ENCODE measurements around the gene ATF7.

The ATF7 gene

DNA sequence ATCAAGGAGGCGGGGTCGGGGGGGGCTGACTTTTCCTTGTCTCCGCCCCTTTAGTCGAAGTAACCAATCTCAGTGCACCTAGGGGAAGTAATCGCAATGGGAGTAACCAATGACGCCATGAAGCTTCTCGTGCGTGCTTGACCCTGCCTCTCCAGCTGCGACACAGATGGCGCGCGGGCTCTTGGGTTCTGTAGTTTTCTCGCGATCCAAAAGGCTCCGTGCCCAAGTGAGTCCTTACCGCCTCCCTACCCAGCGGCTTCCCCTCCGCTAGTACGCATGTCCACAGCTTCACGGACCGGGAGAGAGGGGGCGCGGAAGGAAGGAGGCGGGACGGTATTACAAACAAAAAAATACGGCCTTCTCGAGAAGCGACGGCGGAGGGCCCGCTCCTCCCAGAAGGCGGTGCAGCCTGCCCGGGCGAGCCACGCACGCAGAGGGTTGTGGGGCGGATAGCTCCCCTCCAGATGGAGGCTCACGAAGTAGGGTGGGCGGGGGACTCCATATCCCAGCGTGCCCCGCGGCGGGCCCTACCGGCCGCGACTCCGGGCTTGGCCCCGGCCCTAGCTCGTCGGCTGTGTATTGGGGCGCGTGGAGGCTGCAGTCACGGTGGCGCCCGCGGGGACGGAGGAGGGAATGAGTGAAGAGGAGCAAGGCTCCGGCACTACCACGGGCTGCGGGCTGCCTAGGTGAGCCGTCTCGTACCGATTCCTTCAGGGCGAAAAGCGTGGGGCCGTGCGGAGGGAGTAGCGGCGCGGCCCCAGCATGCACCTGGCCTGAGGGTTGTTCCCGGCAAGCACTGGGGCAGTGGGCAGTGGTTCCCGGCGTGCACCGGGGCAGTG is 125.2 kb downstream of the ATF7 start, which contains the start of gene TARBP2:
TSS of gene TARBP2 (plus strand) at position 508 of the 839 bp plus-strand sequence. CDS start at position 634, 126 bp downstream.
- DNase-seq (ENCODE audit: low read depth): peak; percentile 100

DNA sequence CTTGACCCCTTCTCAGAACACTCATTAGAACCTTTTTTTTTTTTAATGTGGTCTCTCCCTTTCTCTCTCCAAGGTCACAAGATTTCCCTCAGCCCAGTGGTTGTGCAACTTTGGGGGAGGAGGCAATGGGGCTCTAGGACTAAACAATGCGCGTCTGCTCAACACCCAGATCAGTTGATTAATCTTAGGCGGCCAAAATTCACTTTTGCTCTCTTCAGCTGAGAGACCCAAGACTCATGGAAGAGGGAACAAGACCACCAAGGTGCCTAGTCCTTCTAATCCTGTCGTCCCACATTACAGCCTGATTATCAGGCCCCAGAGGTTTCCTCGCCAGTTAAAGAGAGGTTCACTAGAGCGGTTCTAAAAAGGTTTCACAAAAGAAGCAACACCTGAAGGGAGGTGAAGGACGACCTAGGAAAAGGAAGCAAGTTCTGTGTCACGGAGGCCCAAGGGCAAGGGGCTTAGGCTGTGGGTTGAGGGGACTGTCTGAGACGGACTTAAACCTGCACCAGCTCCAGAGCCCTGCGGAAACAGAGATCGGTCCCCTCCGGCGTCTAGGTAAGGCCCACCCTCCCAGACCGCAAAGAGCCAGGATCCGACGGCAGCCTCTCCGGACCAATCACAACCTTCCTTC is 125.9 kb downstream of the ATF7 start:
- peak; percentile 95 for DNase-seq (ENCODE audit: low read depth)

DNA sequence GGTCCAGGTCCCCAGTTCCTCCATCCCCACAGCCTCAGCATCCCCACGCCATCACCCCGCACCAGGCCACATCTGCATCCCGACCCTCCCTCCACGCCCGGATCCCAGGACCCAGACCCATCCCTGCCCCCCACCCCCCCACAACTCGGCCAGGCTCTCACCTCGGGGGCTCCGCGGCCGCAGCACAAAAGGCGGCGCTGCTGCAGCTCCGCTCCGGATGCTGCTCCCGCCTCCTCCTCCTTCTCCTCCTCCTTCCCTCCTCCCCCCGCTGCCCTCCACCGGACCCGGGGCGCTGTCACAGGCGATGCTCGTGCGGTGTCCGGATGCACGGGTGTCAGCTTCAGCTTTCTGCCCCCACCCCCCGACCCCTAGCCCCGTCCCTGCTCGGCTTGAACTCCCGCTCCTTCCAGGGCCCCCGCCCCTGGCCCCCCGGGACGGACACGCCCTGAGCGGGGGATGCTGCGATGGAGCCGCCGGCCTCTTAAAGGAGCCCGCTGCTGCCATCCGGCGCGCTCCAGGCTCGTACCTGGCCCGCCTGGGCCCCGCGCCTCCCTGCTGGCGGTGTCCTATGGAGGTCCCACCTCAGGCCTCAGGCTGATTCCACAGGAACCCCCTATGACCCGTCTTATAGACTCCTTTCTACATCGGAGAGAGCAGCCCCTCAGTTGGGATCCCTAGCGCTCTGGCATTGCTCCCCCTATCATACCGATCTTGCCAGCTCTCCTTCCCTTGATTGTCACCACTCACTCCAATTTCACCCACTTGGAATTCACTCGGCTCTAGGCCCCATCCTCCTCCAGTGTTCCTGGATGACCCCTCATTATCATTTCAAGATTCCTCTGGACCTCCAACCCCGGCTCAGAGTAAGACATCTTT is 126.7 kb downstream of the ATF7 start, which contains the start of gene MAP3K12:
TSS of gene MAP3K12 (minus strand) at position 193 of the 876 bp plus-strand sequence. CDS start 12,067 bp downstream, outside the sequence.
- DNase-seq (ENCODE audit: low read depth): peak; percentile 63

DNA sequence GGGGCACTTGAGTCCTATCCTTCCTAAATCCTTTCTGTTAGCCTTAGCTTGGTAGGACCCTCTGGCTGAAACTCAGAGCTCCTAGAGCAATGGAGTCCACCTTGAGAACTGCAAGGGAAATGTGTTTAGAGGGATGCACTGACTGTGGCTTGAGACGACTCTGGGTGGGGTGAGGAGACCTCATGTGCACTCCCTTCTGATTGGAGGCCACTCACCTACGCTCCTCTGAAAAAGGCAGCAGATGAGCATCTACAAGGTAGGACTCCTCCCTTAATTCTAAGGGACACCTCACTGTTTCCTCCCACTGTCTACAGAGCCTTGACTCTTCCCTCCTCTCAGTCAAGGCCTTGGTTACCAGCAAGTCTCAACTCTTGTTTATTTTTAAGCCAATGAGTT is 127.9 kb downstream of the ATF7 start:
- DNase-seq (ENCODE audit: low read depth): no peak

DNA sequence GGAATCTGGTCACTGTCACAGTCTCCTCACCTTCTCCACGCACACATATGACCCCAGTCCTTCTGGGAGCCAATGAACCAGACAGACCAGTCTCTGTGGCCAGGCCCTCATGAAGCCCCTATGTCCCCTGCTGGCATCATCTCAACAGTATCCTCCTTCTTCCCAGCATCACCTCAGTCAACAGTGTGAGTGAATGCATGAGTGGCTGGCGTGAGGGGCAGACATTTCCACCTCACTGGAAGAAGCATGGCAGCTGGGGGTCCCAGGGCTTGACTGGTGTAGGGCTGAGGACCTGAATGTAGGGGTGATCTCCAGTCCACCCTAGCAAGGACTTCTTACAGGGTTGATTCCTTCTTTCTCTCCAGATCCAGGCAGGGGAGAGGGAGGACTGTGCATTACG is 128.7 kb downstream of the ATF7 start:
- DNase-seq (ENCODE audit: low read depth): no peak

DNA sequence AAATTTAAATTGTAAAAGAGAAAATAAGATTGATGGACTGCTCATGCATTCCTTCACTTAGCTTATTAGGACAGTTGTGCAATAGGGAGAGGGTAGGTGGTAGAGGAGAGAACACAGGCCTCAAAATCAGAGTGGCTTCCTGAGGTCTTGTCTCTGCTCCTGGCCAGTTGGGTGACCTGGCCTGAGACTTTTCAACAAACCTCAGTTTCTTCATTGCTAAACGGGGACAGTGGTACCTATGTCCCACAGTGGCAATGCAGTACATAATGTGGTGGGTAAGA is 129.5 kb downstream of the ATF7 start:
- DNase-seq (ENCODE audit: low read depth): peak; percentile 63

DNA sequence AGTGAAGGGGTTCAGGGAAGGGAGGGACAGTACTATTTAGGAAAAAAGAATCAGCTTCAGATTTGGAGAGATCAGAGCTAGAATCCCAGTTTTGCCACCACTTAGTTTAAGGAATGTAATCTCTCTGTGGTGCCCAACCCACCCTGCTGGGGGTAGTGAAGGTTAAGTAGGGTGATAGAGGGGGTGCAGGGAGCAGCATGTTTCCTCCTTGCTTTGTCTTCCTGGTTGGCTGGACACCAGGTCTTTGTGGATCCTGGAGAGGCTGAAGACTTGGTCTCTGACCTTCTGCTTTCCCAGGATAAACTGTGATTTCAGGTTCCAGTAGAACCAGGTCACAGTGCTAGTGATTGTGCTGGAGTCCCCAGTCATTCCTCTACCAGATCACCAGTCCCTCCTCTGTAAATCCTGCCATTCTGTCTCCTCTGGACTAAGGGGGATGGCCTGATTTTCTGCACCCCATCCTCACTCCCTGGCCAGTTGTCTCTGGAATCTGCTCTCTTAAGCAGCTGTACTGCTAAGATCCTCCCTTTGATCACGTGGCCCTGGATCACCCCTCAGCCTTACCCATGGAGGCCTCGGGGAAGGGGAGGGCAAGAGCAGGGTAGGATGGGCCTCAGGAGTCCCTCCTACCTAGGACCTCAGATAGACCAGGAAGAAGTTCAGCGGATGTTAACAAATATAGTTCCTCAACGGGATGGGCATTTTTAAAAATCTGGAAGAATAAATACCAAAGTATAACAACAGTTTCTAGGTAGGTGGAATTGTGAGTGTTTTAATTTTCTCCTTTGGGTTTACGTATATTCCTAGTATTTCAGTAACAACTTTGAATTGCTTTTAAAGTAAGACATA is 130.1 kb downstream of the ATF7 start:
- DNase-seq (ENCODE audit: low read depth): peak; percentile 95

DNA sequence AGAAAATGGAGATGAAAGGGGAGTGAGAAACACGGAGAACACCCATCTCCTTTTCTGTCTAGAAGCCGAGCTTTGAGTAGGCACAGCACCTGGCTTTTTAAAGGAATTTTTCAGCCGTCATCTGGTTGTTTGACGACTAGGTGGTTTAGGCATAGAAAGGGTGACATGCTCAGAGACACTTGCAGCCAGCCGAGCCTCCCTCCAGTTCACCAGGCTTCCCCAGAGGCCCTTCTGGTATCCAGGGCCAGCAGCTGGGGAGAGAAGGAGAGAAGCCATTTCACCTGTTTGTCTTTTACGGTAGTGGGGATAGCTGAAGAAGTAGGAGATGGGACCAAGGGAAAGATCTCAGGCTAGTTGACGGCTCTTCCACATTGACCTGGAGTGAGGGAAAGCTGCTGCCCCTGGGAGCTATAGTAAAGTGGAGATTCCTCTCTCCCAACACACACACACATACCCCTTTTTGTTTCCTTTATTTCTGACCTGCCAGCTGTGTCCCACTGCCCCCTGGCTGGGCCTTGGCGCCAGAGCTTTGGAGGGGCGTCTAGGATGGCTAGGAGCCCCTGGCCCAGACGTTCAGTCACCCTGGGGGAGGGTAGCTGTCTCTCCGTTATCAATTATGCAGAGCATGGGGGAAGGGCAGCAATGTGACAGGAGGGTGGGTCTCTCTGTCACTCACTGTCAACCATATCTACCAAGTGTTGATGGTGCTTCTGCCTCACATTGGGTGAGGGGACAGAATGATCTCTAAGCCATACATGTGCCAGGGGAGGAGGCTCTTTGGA is 132.4 kb downstream of the ATF7 start:
- DNase-seq (ENCODE audit: low read depth): no peak

DNA sequence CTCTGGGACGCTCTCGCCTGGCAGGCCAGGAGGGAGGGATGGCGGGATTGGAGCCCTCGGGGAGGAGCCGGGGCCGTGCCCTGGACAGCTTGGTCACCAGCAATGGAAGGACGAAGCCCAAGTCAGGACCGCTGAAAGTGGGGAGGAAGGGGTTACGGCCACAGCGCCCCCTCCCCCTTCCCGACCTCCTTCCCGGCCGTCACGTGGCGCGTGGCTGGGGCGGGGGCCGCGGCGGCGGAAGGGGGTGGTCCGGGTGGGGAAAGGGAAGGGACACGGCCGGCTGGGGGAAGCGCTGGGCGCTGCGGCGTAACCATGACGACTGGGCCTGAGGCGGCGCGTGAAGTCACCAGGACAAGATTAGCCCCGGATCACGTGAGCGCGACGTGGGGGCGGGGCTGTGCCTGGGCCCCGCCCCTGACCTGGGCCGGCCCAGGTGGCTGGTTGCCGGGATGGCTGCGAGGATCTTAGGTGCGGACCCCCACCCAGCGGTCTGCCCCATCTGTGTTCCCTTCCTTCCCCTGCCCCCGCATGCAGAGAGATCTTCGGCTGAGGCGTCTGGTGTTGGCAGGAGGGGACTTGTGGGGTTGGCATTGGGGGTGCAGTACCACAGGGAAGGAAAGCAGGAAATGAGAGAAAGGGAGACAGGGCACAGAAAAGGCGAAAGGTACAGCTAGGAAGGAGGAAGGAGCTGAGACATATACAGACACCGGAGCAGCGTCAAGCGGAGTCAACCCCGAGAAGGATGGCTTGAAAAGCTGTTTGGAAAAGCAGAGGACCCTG is 133.2 kb downstream of the ATF7 start:
- peak; percentile 79 for DNase-seq (ENCODE audit: low read depth)

DNA sequence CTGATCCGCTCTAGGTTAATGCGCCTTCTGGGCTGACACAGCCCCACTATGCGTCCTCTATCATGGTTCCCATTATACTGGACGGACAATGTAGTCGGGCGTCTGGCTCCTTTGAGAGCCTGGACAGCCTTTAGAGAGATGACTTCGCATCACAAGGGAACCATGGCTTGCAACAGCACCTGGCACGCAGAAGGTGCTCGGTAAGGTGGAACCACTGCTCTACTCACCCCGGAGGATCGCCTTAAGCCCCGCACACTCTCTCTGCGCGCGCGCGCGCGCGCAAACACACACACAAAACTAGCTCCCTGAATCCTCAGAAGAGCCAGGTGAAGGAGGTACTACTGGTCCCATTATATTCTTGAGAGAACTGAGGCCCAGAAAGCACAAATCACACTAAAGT is 134.0 kb downstream of the ATF7 start:
- DNase-seq (ENCODE audit: low read depth): no peak

DNA sequence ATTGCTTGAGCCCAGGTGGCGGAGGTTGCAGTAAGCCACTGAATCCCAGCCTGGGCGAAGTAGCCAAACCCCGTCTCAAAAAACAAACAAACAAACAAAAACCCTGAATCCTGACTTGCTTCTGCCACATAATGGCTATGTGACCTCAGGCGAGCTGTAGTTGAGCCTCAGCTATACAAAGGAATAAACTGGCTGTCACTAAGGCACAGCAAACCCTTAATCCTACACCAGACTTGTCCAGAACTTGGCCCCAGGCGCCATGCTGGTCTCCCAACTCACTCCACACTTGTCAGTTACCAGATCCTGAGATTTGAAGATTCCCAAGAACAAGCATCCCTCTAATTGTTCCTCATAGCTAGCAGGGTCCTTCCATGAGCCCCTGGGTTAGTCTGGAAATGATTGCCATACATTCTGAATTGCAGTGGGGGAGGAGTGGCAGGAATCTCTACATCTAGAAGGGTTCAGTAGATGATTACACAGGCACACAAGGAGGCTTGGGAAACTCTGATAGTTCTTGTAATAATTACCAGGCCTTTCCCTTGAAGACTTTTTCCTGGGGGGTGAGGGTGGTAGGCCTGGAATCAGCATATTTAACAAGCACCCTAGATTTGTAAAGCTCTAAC is 136.8 kb downstream of the ATF7 start:
- no peak for DNase-seq (ENCODE audit: low read depth)

DNA sequence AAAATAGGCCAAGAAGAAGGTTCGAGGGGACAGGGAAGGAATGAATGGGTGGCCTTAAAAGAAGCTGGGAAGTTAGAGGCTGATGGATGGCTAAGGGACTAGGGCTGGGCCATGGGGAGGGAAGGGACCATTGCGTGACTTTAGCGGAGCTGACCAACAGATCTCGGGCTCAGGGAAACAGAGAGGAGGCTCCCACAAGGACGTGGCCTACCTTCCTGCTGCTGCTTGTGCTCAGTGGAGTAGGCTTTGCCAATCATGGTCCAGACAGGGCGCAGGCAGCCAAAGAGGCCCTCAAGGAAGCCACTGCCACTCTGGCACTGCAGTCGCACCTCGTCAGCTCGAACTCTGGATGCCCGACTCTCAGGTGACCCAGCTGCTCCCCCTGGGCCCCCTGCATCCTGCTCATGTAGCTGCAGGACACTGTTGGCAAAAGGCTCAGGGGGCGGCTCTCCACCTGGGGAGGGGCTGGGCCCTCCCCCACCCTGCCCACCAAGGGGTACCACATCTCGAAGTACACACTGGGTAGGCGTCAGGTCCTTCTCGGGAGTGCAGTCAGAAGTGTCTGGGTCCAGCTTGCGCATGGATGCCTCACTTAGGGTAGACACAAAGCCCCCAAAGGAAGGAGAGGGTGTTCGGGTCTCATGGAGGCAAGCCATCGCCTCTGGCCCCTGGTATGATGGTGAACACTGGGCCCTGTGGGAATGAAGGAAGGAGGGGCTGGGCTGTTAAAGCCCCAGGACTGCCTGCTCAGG is 139.3 kb downstream of the ATF7 start:
- no peak for DNase-seq (ENCODE audit: low read depth)

DNA sequence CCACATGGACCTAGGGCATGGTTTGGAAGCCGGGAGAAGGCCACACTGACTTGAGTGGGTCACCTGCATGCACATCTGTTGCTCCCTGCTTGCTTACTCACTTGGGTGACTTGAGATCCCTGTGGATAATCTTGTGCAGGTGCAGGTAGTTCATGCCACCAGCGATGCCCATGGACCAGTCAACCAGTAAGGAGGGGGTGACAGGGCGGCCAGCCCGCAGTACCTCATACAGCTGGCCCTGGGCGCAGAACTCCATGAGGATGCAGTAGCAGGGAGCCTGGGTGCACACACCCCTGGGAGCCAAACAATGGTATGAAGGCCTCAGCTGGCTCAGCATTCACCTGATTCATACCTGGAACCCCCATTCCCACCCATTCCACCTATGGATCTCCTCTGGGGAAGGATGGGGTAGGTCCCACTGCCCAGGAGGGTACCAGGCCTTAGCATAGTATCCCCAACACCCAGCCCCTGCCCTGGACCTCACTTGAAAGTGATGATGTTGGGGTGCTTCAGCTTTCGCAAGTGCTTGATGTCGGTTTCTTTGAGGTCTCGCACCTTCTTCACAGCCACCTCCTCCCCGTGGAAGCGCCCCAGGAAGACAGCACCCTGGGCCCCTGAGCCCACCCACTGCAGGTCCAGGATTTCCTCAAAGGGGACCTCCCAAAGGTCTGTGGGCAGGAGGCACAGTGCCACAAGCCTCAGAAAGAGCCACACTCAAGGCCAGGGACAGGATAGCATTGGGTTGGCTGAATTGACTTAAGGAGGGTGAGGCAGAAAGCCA is 140.0 kb downstream of the ATF7 start:
- DNase-seq (ENCODE audit: low read depth): no peak

DNA sequence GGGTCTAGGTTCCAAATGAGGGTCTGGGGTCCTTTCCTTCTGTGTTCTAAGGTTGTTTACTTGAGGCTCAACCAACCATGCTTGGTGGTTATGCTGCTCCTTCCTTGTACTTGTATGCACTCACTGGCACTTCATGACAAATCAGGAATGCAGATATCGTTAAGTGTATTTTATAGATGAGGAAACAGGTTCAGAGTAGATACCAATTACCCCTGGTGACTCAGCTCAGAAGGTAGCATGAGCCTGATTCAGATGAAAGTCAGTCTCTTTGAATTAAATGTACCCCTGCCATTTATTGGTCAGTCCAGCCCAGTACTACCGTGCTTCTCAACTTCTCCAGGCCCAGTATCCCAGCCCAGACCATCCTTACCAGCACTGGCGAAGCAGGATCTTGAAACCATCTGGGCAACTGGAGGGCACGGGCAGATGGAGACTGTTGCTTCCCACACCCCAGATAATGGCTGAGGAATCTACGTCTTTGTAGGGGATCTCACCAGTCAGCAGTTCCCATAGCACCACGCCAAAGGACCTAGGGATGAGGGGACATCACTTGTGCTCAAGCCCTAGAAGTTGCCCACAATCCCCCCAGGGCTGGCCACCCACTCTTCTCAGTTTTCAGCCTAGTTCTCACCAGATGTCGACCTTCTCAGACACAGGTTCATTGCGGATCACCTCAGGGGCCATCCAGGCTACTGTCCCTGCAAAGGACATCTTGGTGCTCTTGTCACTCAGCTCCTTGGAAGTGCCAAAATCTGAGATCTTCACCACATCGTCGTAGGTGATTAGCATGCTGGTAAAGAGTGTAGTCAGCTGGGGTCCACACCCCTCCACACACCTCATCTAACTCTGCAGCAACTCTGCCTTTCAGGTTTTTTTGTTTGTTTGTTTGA is 141.3 kb downstream of the ATF7 start:
- no peak for DNase-seq (ENCODE audit: low read depth)

DNA sequence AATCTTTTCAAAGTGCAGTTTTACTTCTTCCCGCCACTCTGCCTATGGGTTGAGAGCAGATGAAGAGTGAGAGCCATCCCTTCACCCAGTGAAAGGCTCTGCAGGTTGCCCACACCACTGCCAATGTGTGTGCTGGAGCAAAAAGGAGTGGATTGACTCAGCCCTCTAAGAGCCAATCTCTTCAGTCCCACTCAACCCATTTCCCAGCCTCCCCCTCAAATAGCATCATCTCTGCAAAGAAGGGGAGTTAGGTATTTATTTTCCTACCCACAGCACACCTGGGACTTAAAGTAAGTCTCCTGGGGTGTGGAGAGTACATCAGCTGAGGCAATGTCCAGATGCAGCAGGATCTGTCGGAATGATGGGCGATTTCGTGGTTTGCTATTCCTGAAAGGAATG is 142.2 kb downstream of the ATF7 start:
- DNase-seq (ENCODE audit: low read depth): peak; percentile 23

DNA sequence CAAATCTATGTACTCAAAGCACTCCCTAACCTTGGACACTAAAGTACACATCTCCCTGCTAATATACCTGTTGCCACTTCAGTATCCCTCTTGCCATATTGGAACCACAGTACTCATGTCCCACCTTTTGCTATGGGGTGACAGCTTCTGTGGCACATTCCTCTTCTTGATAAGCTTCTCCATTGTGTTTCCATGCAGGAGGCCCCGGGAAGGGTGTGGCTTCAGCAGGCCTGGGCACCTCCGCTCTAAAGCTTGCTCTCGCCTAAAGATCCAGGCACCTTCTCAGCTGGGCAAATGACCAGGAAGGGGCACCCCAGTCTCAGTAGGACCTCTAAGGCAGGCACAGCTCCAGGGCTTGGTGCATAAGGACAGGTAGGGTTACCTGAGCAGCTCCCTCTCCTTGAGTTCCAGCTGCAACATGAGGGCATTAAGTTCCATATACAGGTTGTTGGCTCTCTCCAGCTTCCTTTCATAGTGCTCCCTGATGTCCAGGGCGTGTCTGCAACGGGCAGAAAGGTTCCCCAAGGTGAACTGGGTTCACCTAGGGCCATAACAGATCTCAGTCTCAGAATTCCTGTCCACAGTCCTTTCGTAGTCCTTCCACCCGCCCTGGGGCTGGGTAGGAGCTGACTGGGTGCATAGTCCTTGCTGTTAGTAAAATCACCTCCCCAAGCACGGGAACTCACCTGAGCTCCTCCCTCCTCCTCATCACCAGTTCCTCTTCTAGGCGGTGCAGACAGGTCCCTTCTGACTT is 142.8 kb downstream of the ATF7 start:
- no peak for DNase-seq (ENCODE audit: low read depth)
